K562 (cell line): ENCODE data around the gene USP48. TPM values are rescaled to one million over a fixed set of nuclear protein-coding genes. Genes with fewer than 3 reads are reported as not detected.

Experiments
- ATAC-seq: fragments of 200-7000 bp; cut with Tn5 transposase; 3 replicates; pipeline ENCODE4 v1.9.1; 2020; ENCODE audit warnings: moderate library complexity
- BruUV-seq: library from RNA; stranded (reverse); fragments of 400-500 nt; replicated peaks from 2 replicates; lab custom pipeline; 2021; lab: Mats Ljungman, UMichigan
- CTCF ChIA-PET: fragments of 300-600 bp; formaldehyde crosslinking; extraction: SDS; loops from one replicate; lab custom pipeline; 2021; ENCODE audit warnings: low intra/inter-chr PET ratio; lab: Yijun Ruan, JAX
- POLR2A ChIA-PET: fragments of 300-600, 350-650 bp; sonication (Branson Sonifier 250); formaldehyde crosslinking; extraction: SDS; loops from one replicate; lab custom pipeline; 2021; ENCODE audit warnings: antibody characterized with exemption, inconsistent platforms; lab: Yijun Ruan, JAX
- DNase-seq, 4 experiments: peaks; one replicate each; pipeline versions ENCODE4 v3.0.0 to v3.0.0-alpha.2; 2011 to 2018; ENCODE audit warnings: low spot score in 3 of 4, mixed read lengths in 3 of 4; ENCODE audit errors: extremely low read depth in 1 of 4
- FAIRE-seq: peaks from 2 replicates; lab custom pipeline; 2011; peaks lifted over from hg19 to GRCh38; lab: Jason Lieb, UNC
- H2AFZ ChIP-seq: 2 replicates; pipeline ENCODE4 v1.6.0; 2011; ENCODE audit warnings: low read depth, low read length, control low read depth, inconsistent platforms
- H3K27ac ChIP-seq: fragments of 200-600 bp; 3 replicates; pipeline ENCODE4 v1.8.0; 2011; ENCODE audit warnings: low read depth, mild to moderate bottlenecking, control low read depth, inconsistent platforms, low read length, moderate library complexity, mixed read lengths; ENCODE audit errors: extremely low read depth
- H3K27me3 ChIP-seq, 2 experiments: fragments of 300-600 bp in 1 of 2; 2 replicates in 1 of 2; 3 replicates in 1 of 2; pipeline versions ENCODE4 v1.6.0 to v1.8.0; 2011; ENCODE audit warnings: inconsistent platforms in 2 of 2, low read length in 2 of 2, mild to moderate bottlenecking in 1 of 2, mixed read lengths in 1 of 2, moderate library complexity in 1 of 2; ENCODE audit not compliant: control insufficient read depth in 2 of 2, insufficient read depth in 2 of 2
- H3K36me3 ChIP-seq: fragments of 300-600 bp; 3 replicates; pipeline ENCODE4 v1.8.0; 2011; ENCODE audit warnings: mild to moderate bottlenecking, low read length, inconsistent platforms; ENCODE audit not compliant: control insufficient read depth, insufficient read depth
- H3K4me1 ChIP-seq, 2 experiments: fragments of 200-600 bp in 1 of 2; replicated peaks in 1 of 2; 2 replicates in 1 of 2; 3 replicates in 1 of 2; pipeline versions ENCODE4 v1.5.1 to v1.8.0; 2011; ENCODE audit warnings: inconsistent platforms in 2 of 2, low read length in 2 of 2, mild to moderate bottlenecking in 1 of 2, mixed read lengths in 1 of 2, moderate library complexity in 1 of 2; ENCODE audit not compliant: control insufficient read depth in 2 of 2, insufficient read depth in 2 of 2
- H3K4me2 ChIP-seq: 2 replicates; pipeline ENCODE4 v1.6.1; 2011; ENCODE audit warnings: low read length, control low read depth, inconsistent platforms, mixed read lengths; ENCODE audit not compliant: insufficient read depth
- H3K4me3 ChIP-seq: fragments of 200-600 bp; sonication (generic), shearing (Covaris generic); 2 replicates; pipeline ENCODE4 v1.5.1; 2016; ENCODE audit warnings: control low read depth, inconsistent platforms
- H3K79me2 ChIP-seq: fragments of 200-600 bp; 3 replicates; pipeline ENCODE4 v1.8.0; 2011; ENCODE audit warnings: low read length, inconsistent platforms; ENCODE audit not compliant: control insufficient read depth, insufficient read depth
- H3K9ac ChIP-seq, 2 experiments: 2 replicates each; pipeline versions ENCODE4 v1.6.0 to v1.6.1; 2011; ENCODE audit warnings: low read depth in 2 of 2, low read length in 2 of 2, control low read depth in 1 of 2, inconsistent platforms in 1 of 2, mild to moderate bottlenecking in 1 of 2, mixed read lengths in 1 of 2; ENCODE audit not compliant: insufficient read depth in 1 of 2
- H3K9me1 ChIP-seq: one replicate; pipeline ENCODE4 v1.6.0; 2011; ENCODE audit warnings: inconsistent platforms, mild to moderate bottlenecking, low read length, moderate library complexity; ENCODE audit not compliant: control insufficient read depth, insufficient read depth
- H3K9me3 ChIP-seq: replicated peaks from 2 replicates; pipeline ENCODE4 v1.5.1; 2011; ENCODE audit warnings: low read depth, low read length, inconsistent platforms; ENCODE audit not compliant: control insufficient read depth, insufficient read depth
- H4K20me1 ChIP-seq: replicated peaks from 2 replicates; pipeline ENCODE4 v1.6.1; 2011; ENCODE audit warnings: low read length, inconsistent platforms, mixed read lengths; ENCODE audit not compliant: control insufficient read depth, insufficient read depth
- ATF7 ChIP-seq: fragments of 450-650 bp; IDR thresholded peaks from 2 replicates; pipeline ENCODE4 v1.7.1; 2014; ENCODE audit warnings: mild to moderate bottlenecking, moderate library complexity
- CREB3 ChIP-seq: fragments of 450-650 bp; conservative IDR thresholded peaks from 2 replicates; pipeline ENCODE4 v1.6.1; 2016; ENCODE audit warnings: missing genetic modification characterization, low read depth, mild to moderate bottlenecking, missing compliant biosample characterization, moderate library complexity
- DDX20 ChIP-seq: fragments of 450-650 bp; IDR thresholded peaks from 2 replicates; pipeline ENCODE4 v1.6.1; 2016; ENCODE audit warnings: missing genetic modification characterization, low read depth, mild to moderate bottlenecking, missing compliant biosample characterization, moderate library complexity
- HINFP ChIP-seq: fragments of 450-650 bp; conservative IDR thresholded peaks from 2 replicates; pipeline ENCODE4 v1.6.1; 2016; ENCODE audit warnings: missing genetic modification characterization, low read depth, mild to moderate bottlenecking, control low read depth, missing compliant biosample characterization
- KDM5B ChIP-seq: fragments of 200-600 bp; sonication (generic); IDR thresholded peaks from 2 replicates; pipeline ENCODE4 v1.6.1; 2012; ENCODE audit warnings: low read depth, mild to moderate bottlenecking, moderate library complexity, low read length, control low read depth, inconsistent platforms; ENCODE audit not compliant: insufficient replicate concordance
- NR2C1 ChIP-seq, 2 experiments: fragments of 450-650 bp; IDR thresholded peaks; 2 replicates each; pipeline ENCODE4 v1.6.1; 2017; ENCODE audit warnings: mild to moderate bottlenecking in 2 of 2, antibody characterized with exemption in 1 of 2, inconsistent platforms in 1 of 2, missing compliant biosample characterization in 1 of 2, missing genetic modification characterization in 1 of 2
- PTRF ChIP-seq: fragments of 450-650 bp; IDR thresholded peaks from 2 replicates; pipeline ENCODE4 v1.6.1; 2016; ENCODE audit warnings: mild to moderate bottlenecking, missing genetic modification characterization, missing compliant biosample characterization
- RAD21 ChIP-seq, 2 experiments: fragments of 250-450 bp in 1 of 2; fragments of 450-650 bp in 1 of 2; sonication (Bioruptor Pico) in 1 of 2; formaldehyde crosslinking in 1 of 2; IDR thresholded peaks in 1 of 2; conservative IDR thresholded peaks in 1 of 2; 2 replicates each; pipeline versions ENCODE4 v1.4.0 to v1.8.0; 2020 to 2022; ENCODE audit warnings: mild to moderate bottlenecking in 2 of 2, moderate library complexity in 1 of 2
- TRIM24 ChIP-seq, 2 experiments: fragments of 450-650 bp; IDR thresholded peaks; 2 replicates each; pipeline ENCODE4 v1.6.1; 2016
- ZBTB43 ChIP-seq: sonication (generic); formaldehyde crosslinking; IDR thresholded peaks from 2 replicates; pipeline ENCODE4 v1.8.0; 2023; ENCODE audit warnings: mild to moderate bottlenecking, missing genetic modification reagents
- ZNF444 ChIP-seq: fragments of 250-450 bp; sonication (Bioruptor Pico); IDR thresholded peaks from 2 replicates; pipeline ENCODE4 v1.4.0; 2020; ENCODE audit warnings: mild to moderate bottlenecking, moderate library complexity
- ZNF586 ChIP-seq: fragments of 450-650 bp; formaldehyde crosslinking; conservative IDR thresholded peaks from 2 replicates; pipeline ENCODE4 v1.4.0; 2020; ENCODE audit warnings: mild to moderate bottlenecking, moderate library complexity
- ZNF766 ChIP-seq: fragments of 200-800 bp; sonication (Bioruptor generic); conservative IDR thresholded peaks from 2 replicates; pipeline ENCODE4 v1.6.1; 2016; ENCODE audit warnings: missing genetic modification characterization, missing compliant biosample characterization
- WGBS: fragments of 100-300 bp; shearing (Covaris generic); methylation state at CpG from one replicate; pipeline ENCODE4 v1.1.6; 2016; ENCODE audit warnings: low coverage, mixed read lengths; ENCODE audit not compliant: insufficient coverage; ENCODE audit errors: missing lambda C conversion rate; 5-methylcytosine and 5-hydroxymethylcytosine counted together
- in situ Hi-C: fragments of 300-500 bp; cut with MboI; formaldehyde crosslinking; loops from 4 replicates; pipeline ENCODE4 v1.15.0; 2018; ENCODE audit warnings: inconsistent platforms, mixed read lengths
- intact Hi-C: fragments of 100-400 bp; cut with micrococcal nuclease; formaldehyde crosslinking; loops from 2 replicates; pipeline ENCODE4 v1.14.2; 2022
- polyA plus RNA-seq, 8 experiments: library from polyadenylated mRNA; depleted of rRNA in 4 of 8; stranded (reverse) in 5 of 8; unstranded in 3 of 8; fragments of >200 nt; fragmentation: Nextera tagmentation in 2 of 8; fragmentation: Illumina TruSeq in 1 of 8; extraction: Ambion mirVana in 2 of 8; extraction: Trizol in 1 of 8; gene quantifications; 2 replicates each; pipeline versions ENCODE4 v1.2.1 to v1.2.3, GENCODE V29; 2011 to 2014; ENCODE audit warnings: inconsistent platforms in 1 of 8, missing spikeins in 1 of 8
- total RNA-seq, 7 experiments: library from RNA; depleted of rRNA in 6 of 7; stranded (reverse); fragments of >200 nt in 6 of 7; fragmentation: Illumina TruSeq in 2 of 7; extraction: Trizol in 2 of 7; gene quantifications; 2 replicates each; pipeline versions ENCODE4 v1.2.1 to v1.2.3, GENCODE V29; 2011 to 2021; ENCODE audit warnings: low replicate concordance in 1 of 7

The USP48 gene
- total and polyA plus RNA-seq, 9 of the 15 experiments (the other 6 are each of a cell fraction or from before 2014, with no cell fraction given), result 23.3 to 123 (median 106) TPM

GRCh38 chr1:21782349-21782867 lies 541 bp downstream of the USP48 start (continued):
- no peak for TF ChIP-seq ZNF586 (CRISPR knock-in tag)
- peak; percentile 44; the same call in 1 of the 2 replicates for TF ChIP-seq ATF7
- no peak for TF ChIP-seq ZNF444 (CRISPR knock-in tag)
- TF ChIP-seq RAD21 (CRISPR knock-in tag; conservative IDR thresholded peaks at IDR 0.05 in 1 of 2, IDR thresholded peaks at IDR 0.05 in 1 of 2), result peak; percentile 63 to 72
- TF ChIP-seq DDX20 (tag), result no peak
- no peak for TF ChIP-seq TRIM24 (IDR thresholded peaks at IDR 0.05)

- DNase-seq (peak in 2 of 4 experiments; percentile 25 to 53), ATAC-seq (peak; percentile 1), FAIRE-seq (peak; percentile 37)
- Histone ChIP-seq H3K36me3 (peaks cover 13% of the 10 kb centered on the region; the same call in 2 of the 3 replicates), H3K27me3 (no peaks in the 10 kb centered on the region), H4K20me1 (no peaks in the 10 kb centered on the region; the same call in 1 of the 2 replicates), H3K4me1 (peaks cover 18 to 31% of the 10 kb centered on the region in 2 experiments; a peak in 4 of 5 replicates), H3K9me3 (no peaks in the 10 kb centered on the region), H3K79me2 (peaks cover 61% of the 10 kb centered on the region), H3K9me1 (no peaks in the 10 kb centered on the region), H3K4me2 (peak overlapping the region; percentile 95), H3K27ac (peak overlapping the region; percentile 99), H2AFZ (peak overlapping the region; percentile 86), H3K4me3 (peak overlapping the region; percentile 61), H3K9ac (peak overlapping the region; percentile 92 to 100)
- 0% methylated on average over 17 of the region's 17 CpGs for WGBS
- ChIA-PET CTCF (interaction anchor here (0.7 to 0.8 kb wide), 2 partner anchors 79 to 112 kb away, joined by 3 read pairs; no protein-coding TSS in a partner anchor), POLR2A (interaction anchor here (0.7 to 3.8 kb wide), 16 partner anchors 8 to 244 kb away, joined by 3 to 24 read pairs (median 4); no protein-coding TSS in a partner anchor)
- intact Hi-C loops (loop anchor here (1.0 to 5.0 kb wide), 6 partner anchors 31 to 245 kb away; no protein-coding TSS in a partner anchor), in situ Hi-C loops (no loop called here)
- BruUV-seq, result TSS peak; percentile 60
- TF ChIP-seq NR2C1 (IDR thresholded peaks at IDR 0.05) (no peak), NR2C1 (tag; IDR thresholded peaks at IDR 0.05) (peak; percentile 37; the same call in 1 of the 2 replicates), PTRF (tag) (no peak), CREB3 (tag) (no peak), ZBTB43 (peak; percentile 6; the same call in 1 of the 2 replicates), HINFP (tag) (0 out of 2 replicates have a peak, but pooled peaks have one; percentile 28), KDM5B (no peak), ZNF766 (CRISPR knock-in tag) (0 out of 2 replicates have a peak, but pooled peaks have one; percentile 51)
These were observed 1.1 kb downstream of the USP48 start for GRCh38 chr1:21781815-21782348.
